Hematopoietic multipotent progenitor cell (in vitro differentiated cells): ENCODE results near the gene FAM222A. TPM values are rescaled to one million over a fixed set of nuclear protein-coding genes. Genes with fewer than 3 reads are reported as not detected.

Experiments used
- DNase-seq, 3 donors: peaks; one replicate each; pipeline ENCODE4 v3.0.0-alpha.2; 2011 to 2015; ENCODE audit warnings: low read depth in 2 of 3, low spot score in 2 of 3
- total RNA-seq: library from RNA; depleted of rRNA; stranded (reverse); fragments of >200 nt; gene quantifications from one replicate; pipeline ENCODE4 v1.2.3, GENCODE V29; 2012

The FAM222A gene
- total RNA-seq, 1 donor = 0.81 TPM

- DNase-seq = no peak
Measured at GRCh38 chr12:109710747-109711595, 2.7 kb upstream of the FAM222A start.

GRCh38 chr12:109711596-109712461 is 1.8 kb upstream of the FAM222A start:
- DNase-seq = no peak

- DNase-seq = peak; percentile 24 to 75 (median 63)
Measured at GRCh38 chr12:109714141-109714912, 702 bp downstream of the FAM222A start.

GRCh38 chr12:109714913-109715244 is 1.3 kb downstream of the FAM222A start:
- DNase-seq = no peak

DNA sequence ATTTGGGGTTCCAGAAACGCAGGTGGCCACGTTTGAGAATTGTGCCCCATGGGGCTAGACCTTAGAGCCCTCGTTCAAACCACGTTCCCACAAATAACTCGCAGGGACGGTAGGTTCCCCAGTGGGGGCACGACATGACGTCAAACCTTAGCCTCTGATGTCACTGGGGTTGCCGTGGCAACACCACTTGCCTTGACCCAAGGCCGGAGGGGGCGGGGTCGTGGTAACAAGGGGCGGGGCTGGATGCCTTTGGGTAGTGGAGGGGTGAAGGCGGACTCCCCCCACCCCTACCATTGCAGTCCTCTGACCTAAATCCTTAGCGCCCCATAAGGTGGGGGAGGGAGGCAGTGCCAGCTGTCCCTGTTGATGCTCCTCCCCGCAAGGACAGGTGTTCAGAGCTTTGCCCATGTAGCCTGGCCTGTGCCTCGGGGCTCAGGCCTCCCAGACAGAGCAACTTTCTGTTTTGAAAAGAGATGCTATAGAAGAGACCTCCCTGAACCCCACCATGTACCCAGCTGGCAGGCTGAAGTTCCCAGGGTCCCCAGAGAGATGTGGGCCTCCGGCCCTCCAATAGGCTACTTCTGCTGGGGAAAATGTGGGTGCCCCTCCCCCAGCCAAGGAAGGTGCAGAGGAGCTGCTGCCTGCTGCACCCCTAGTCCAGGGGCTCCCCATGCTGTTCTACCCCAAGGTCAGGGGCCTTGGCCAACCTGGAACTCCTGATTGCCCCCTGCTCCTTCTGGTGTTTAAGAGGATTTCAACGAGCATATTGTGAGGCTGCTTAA is 1.9 kb downstream of the FAM222A start:
- no peak for DNase-seq

GRCh38 chr12:109716092-109716479 is 2.5 kb downstream of the FAM222A start:
- no peak for DNase-seq

- DNase-seq = no peak
Measured at GRCh38 chr12:109716512-109717389, 3.1 kb downstream of the FAM222A start.

- no peak for DNase-seq
Measured at GRCh38 chr12:109717390-109718357, 4.0 kb downstream of the FAM222A start.

- no peak for DNase-seq
Measured at GRCh38 chr12:109718390-109718789, 4.8 kb downstream of the FAM222A start.

DNA sequence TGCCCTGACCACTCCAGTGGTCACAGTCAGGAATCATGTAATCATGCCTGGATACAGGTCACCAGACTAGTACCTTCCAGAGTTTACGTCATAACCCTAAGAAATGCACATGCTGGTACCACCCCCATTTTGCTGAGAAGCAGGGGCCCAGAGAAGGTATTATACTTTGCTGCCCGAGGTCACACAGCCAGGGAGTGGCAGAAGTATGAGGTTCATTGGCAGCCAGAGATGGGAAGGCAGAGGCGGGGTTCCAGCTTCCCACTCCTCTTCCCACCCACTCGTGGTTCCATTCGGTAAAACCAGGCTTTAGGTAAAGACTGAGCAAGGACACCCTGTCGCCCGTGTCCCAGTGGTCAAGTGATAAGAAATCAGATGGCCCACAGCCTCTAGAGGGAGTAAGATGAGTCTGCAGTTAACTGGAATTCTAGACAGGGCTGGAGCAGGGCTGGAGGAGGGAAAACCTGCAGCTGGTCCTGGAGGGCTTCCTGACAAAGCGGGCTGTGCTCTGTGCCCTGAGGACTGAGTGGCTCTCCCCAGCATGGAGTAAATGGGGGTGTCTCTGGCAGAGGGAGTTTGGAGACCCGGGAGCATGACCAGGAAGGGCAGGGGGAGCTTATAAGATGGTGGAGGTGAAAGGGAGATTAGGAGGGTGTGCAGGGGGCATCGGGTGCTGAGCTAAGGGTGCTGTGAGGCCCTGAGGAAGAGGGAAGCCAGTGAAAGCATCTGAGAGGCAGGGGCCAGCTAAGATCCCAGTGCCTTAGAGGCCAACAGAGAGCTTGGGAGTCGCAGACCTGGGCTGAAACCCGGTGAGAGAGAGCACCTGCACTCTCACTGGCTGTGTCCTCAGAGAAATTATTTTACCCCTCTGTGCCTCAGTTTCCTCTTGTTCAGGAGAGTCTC is 5.7 kb downstream of the FAM222A start:
- DNase-seq = no peak

GRCh38 chr12:109720152-109720856 is 6.7 kb downstream of the FAM222A start:
- no peak for DNase-seq

DNA sequence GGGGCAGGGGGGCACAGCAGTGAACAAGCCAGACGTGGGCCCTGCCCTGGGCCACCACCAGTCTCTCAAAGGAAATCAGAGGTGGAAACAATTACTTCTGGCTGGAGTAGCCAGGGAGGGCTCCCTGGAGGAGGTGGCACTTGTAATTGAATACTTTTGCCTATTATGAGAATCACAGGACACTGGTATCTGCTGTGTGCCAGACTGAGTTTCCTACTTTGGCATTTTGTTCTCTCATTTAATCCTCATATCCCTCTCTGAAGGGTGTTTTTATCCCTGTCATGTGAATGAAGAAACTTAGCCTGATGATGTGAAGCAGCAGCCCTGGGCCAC is 7.2 kb downstream of the FAM222A start:
- no peak for DNase-seq

DNA sequence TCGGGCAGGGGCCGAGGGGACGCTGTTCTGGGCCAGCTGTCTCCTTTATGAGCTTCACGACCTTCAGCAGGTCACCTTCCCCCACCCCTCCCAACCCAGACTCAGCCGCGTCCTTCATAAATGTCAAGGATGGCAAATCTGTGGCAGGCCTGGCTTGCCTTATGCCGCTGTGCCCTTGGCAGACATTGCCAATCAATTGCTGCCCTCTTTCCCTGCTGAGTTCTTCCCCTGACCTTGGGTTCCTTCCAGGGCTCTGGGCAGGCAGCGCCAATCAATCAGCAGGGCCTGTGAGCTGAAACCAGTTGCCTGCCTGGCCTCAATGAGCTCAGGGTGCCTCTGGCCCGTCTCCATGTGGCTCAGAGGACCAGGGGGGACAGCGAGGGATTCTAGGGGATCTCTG is 7.7 kb downstream of the FAM222A start:
- DNase-seq = no peak

DNA sequence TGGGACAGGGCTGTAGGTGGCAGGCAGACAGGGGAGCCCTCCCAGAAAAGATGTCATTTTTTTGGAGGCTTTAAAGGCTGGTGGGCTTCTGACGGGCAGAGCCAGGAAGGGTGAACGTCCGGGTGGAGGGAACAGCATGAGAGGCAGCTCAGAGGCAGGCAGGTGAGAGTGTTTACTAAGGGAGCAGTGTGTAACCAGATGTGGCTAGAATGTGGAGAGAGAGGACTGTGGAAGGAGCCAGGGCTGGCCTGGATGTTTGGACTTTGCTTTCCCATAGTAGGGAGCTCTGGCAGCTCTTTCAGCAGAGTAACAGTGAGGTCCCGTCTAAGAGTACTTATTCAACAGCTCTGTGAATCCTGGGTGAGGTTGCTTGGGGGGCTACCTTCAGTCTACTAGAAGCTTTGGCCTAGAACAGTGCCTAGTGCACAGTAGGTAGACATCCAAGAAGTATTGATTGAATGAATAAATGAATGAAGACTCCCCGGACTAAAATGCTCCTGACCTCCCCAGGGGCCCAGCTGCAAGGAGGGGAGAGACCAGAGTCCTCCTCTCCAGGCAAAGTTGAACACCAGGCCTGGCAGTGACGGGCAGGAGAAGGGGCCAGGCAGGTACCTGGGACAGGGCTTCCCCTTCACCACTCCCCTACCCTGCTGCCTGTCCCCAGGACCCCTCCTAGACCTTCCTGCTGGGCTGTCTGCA is 8.5 kb downstream of the FAM222A start:
- no peak for DNase-seq

- DNase-seq = no peak
Measured at GRCh38 chr12:109722721-109723094, 9.1 kb downstream of the FAM222A start.

DNA sequence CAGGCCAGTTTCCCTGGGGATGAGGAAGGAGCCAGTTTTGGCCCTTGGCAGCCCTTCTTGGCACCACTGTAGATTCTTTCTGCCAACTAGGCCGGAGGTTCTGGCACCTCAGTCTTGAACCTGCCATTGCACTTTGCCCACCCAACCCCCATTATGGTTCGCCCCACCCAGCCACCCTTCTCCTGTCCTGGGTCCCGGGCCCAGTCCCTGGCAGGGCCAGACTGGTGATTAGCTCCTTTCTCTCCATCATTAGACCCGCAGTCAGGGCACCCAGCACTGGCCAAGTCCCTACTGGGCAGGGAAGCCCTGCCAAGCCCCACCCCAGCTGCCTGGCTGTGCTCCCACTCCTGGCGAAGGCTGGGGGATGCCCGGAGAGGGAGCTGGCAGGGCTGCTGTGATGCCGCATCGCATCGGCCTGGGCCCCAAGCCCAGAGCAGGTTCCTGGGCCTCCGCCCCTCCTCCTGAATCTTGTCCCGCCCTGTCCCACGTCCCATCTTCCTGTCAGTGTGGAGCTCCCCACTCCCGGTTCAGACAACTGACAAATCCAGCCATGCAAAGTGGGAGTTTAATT is 9.8 kb downstream of the FAM222A start:
- DNase-seq = no peak
